Measurements from ENCODE around the gene KRTAP5-9.
"Not testable (repeated sequence)": the region's sequence is repeated elsewhere in the genome, so short reads cannot be mapped to it uniquely, and the experiment has no call there.

KRTAP5-9 gene

GRCh38 chr11:71582969-71583368 lies 34.7 kb downstream of the KRTAP5-9 start:
- DNase-seq (ENCODE audit: low read depth, low spot score), result not testable (repeated sequence)

DNA sequence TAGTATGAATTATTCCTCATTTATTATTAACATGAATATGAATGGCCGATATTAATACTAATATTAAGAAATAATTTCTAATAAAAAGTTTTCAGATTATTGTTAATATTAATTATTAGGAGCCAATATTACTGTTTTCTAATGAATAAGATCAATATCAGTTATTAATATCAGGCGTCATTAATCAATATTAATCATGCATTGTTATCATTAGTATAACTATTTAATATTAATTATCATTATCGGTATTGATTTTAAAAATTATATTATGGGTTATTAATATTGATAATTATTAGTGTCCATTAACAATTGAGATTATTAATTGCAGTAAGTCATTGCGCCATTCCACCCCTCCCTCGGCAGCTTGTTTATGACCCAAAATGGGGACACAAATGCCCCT lies 37.5 kb downstream of the KRTAP5-9 start:
- not testable (repeated sequence) for DNase-seq (ENCODE audit: low read depth, low spot score)

DNA sequence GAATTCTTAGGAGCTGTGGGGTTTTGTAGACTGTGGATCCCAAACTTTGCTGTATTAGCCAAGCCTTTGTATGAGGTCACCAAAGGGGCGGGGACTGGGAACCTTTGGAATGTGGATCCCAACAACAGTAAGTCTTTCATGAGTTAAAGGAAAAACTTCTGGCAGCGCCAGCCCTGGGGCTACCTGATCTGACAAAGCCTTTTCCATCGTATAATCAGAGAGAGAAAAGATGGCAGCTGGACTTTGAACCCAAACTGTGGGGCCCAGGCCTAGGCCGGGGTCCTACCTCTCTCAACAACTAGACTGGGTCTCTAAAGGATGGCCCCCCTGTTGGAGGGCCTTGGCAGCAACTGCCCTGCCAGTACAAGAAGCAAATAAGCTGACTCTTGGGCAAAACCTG lies 40.1 kb downstream of the KRTAP5-9 start:
- DNase-seq (ENCODE audit: low read depth, low spot score), result not testable (repeated sequence)

DNA sequence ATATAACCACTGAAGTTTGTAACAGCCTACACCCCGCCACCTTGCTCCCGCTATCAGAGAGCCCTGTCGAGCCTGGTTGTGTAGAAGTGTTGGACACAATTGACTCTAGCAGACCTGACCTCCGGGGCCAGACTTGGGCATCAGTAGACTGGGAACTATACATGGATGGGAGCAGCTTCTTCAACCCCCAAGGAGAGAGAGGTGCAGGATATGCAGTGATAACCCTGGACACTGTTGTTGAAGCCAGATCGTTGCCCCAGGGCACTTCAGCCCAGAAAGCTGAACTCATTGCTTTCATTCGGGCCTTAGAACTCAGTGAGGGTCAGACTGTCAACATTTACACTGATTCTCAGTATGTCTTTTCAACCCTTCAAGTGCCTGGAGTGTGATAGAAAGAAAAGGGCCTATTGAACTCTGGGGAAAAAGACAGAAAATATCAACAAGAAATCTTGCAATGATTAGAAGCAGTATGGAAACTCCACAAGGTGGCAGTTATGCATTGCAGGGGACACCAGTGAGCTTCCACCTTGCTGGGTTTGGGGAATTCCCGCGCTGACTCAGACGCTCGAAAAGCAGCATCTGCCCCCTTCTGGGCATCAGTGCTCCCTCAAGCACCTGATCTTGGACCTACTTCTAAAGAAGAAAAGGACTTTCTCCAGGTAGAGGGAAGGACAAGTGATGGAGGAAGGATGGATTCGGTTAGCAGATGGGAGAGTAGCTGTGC lies 40.8 kb downstream of the KRTAP5-9 start:
- DNase-seq (ENCODE audit: low read depth, low spot score), result not testable (repeated sequence)

DNA sequence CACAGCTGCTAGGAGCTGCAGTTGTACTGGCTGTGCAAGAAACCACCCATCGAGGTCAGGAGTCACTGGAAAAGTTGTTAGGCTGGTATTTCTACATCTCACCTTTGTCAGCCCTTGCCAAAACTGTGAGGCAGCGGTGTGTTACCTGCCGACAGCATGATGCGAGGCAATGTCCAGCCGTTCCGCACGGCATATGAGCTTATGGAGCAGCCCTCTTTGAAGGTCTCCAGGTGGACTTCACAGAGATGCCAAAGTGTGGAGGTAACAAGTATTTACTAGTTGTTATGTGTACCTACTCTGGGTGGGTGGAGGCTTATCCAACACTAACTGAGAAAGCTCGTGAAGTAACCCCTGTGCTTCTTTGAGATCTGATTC lies 41.3 kb downstream of the KRTAP5-9 start:
- DNase-seq (ENCODE audit: low read depth, low spot score), result not testable (repeated sequence)

All from astrocyte of the hippocampus (primary cell).